ENCODE measurements around the gene MRPL10. TPM values are rescaled to one million over a fixed set of nuclear protein-coding genes. Genes with fewer than 3 reads are reported as not detected.

MRPL10 gene
- total RNA-seq, 6 experiments from 2014 or later, result 39.4 to 48.0 (median 43.7) TPM

DNA sequence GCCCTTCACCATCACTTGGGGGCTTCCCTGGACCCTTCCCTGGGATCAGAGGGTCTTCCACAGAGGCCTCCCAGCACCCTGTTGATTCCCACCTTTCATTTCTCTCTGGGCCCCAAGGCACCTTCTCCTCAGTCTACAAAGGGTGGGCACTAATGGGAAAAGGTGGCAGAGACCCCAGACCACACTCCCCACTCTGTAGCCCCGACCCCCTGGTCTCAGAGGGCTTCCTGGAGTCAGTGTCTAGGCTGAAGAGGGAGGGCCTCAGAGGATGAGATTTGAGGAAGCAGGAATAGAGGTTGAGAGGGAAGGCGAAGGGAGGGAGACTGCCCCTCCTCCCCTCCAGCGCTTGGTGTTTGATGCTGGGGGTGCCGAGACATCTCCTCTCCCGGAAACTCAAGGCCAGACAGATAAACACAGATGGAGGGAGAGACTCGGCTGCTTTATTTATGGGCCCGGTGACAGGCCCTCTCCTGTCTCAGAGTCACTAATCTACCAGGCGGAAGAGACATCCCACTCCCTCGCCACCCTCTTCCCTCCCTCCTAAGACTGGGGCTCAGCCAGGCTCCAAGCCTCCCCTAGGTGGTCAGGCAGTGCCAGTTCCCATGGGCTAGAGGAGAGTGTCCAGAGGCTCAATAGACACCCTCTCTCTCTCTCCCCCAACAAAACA is 46.2 kb upstream of the MRPL10 start:
- TF ChIP-seq, protein P1, sequence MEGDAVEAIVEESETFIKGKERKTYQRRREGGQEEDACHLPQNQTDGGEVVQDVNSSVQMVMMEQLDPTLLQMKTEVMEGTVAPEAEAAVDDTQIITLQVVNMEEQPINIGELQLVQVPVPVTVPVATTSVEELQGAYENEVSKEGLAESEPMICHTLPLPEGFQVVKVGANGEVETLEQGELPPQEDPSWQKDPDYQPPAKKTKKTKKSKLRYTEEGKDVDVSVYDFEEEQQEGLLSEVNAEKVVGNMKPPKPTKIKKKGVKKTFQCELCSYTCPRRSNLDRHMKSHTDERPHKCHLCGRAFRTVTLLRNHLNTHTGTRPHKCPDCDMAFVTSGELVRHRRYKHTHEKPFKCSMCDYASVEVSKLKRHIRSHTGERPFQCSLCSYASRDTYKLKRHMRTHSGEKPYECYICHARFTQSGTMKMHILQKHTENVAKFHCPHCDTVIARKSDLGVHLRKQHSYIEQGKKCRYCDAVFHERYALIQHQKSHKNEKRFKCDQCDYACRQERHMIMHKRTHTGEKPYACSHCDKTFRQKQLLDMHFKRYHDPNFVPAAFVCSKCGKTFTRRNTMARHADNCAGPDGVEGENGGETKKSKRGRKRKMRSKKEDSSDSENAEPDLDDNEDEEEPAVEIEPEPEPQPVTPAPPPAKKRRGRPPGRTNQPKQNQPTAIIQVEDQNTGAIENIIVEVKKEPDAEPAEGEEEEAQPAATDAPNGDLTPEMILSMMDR (IDR thresholded peaks at IDR 0.05), result no peak
- Mint-ChIP-seq H3K4me3 (no peak overlapping the region), H3K36me3 (ENCODE audit: low read depth) (no peaks in the 10 kb centered on the region), H3K9me3 (no peaks in the 10 kb centered on the region), H3K27ac (peak overlapping the region; percentile 50; the same call in 1 of the 2 replicates), H3K27me3 (ENCODE audit: insufficient read depth) (peaks cover 8% of the 10 kb centered on the region; the same call in 1 of the 2 replicates), H3K4me1 (ENCODE audit: low read depth) (peaks cover 55% of the 10 kb centered on the region)
- DNase-seq, result no peak

DNA sequence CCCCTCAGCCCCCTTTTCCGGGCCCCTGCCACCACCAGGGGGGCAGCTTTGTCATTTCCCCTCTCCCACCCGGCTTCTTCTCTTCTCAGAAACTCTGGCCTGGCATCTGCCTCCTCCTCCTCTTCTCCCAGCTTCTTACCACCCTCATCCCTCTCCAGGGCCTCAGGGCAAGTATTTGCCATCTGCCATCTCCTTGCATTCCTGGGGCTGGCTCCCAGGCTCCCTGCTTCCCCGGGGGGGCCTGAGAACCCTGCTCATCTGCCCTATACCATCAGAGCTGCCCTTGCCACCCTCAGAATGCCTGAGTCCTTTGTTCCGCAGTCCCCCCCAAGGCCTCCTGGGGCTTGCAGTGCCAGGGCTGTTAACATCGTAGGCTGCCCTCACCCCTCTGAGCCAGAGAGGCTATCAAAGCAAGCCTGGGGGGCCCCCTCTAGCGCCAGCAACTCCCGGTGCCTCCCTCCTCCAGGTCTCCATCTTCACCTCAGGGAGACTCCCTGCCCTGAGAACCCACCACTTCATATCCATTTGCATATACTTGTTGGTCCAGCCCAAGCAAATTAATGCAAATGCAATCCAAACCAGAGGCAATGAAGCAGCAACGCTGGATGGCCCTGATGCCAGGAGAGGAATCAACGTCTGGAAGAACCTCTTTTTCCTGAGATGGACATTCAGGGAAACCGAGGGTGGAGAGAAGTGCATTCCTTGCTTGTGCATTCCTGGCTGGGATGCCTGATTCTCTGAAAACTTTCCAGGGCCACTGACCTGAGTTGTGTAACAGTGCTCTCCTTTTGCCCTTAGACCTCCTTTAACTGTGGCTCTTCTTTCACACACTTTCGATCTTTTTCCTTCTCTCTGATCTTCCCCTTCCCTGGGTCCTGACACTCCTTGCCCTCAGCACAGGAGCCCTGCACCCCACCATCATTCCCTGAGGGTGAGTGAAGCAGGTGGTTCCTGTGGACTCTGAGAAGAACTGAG is 44.0 kb upstream of the MRPL10 start:
- Mint-ChIP-seq H3K4me1 (ENCODE audit: low read depth) (peaks cover 54% of the 10 kb centered on the region), H3K4me3 (no peak overlapping the region; the same call in 1 of the 2 replicates), H3K27me3 (ENCODE audit: insufficient read depth) (peaks cover 20% of the 10 kb centered on the region), H3K27ac (no peak overlapping the region), H3K9me3 (no peaks in the 10 kb centered on the region), H3K36me3 (ENCODE audit: low read depth) (no peaks in the 10 kb centered on the region)
- TF ChIP-seq, protein P1 (IDR thresholded peaks at IDR 0.05), result no peak
- no peak for DNase-seq

DNA sequence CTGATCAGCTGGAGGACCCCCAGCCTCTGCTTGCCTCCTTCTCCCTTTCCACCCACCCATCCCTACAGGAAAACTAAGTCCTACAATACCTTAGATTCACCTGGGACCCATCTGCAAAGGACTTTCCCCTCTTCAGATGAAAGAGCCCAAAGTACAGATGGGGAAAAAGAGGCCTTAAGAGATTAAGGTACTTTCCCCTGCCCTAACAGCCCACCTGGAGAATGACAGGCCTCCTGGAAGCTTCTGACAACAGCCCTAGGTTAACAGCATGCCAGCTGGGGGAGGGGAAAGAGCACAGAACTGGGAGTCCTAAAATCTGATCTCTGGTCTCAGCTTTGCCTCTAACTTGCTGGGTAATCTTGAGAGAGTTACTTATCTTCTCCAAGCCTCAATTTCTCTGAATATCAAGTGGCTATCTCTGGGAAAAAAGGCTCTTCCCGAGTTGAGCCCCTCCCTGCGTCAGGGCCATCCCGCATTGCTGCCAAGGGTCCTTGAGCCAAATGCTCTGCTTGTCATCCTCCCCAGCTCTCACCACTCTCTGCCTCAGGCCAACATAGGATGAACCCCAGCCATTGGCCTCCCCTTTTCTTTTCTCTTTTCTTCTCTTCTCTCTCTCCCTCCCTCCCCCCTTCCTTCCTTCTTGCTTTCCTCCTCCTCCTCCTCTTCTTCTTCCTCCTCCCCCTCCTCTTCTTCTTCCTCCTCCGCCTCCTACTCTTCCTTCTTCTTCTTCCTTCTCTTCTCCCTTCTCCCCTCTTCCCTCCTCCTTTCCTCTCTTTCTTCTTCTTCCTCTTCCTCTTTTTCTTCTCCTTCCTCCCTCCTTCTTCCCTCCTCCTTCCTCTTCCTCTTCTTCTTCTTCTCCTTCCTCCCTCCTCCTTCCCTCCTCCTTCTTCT is 42.1 kb upstream of the MRPL10 start:
- TF ChIP-seq, protein P1 (IDR thresholded peaks at IDR 0.05), result no peak
- H3K36me3 Mint-ChIP-seq (ENCODE audit: low read depth), result no peaks in the 10 kb centered on the region
- no peak overlapping the region for H3K27ac Mint-ChIP-seq
- DNase-seq, result no peak
- H3K9me3 Mint-ChIP-seq, result no peaks in the 10 kb centered on the region
- H3K4me1 Mint-ChIP-seq (ENCODE audit: low read depth), result peaks cover 49% of the 10 kb centered on the region
- peaks cover 22% of the 10 kb centered on the region for H3K27me3 Mint-ChIP-seq (ENCODE audit: insufficient read depth)
- H3K4me3 Mint-ChIP-seq, result no peak overlapping the region

DNA sequence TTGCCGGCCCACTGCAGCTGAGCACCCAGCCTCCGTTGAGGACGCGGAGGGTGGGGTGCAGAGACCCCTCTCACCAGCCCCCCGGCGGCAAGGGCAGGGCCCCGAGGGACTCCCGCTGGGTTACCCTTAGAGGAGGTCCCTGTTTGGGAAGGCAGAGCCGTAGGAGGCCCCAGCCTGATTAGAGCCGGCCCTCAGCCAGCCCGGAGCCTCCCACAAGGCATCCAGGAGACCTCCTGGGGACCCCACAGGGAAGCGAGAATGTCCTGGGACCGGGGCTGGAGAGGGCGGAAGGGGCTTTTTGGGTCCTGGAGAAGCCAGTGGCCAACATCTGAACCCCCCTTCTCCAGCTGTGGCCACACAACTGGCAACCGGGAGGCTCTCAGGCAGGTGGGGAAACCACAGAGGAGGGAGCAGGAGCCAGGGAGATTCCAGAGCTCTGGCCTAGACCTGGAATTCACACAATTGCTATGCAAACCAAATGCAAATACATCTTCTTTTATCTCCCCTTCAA is 41.4 kb upstream of the MRPL10 start:
- TF ChIP-seq, protein P1 (IDR thresholded peaks at IDR 0.05), result no peak
- DNase-seq, result no peak
- peaks cover 22% of the 10 kb centered on the region for H3K27me3 Mint-ChIP-seq (ENCODE audit: insufficient read depth)
- H3K9me3 Mint-ChIP-seq, result no peaks in the 10 kb centered on the region
- H3K4me3 Mint-ChIP-seq, result no peak overlapping the region
- H3K27ac Mint-ChIP-seq, result no peak overlapping the region
- H3K4me1 Mint-ChIP-seq (ENCODE audit: low read depth), result peaks cover 42% of the 10 kb centered on the region
- H3K36me3 Mint-ChIP-seq (ENCODE audit: low read depth), result no peaks in the 10 kb centered on the region
